ENCODE data around the gene EFCAB13. TPM values are rescaled to one million over a fixed set of nuclear protein-coding genes. Genes with fewer than 3 reads are reported as not detected.
A peak's percentile ranks its signal among the peaks of the same experiment; 100 is the strongest.

The EFCAB13 gene
- total RNA-seq, 2 donors from 2014 or later = 4.3 to 8.9 TPM

GRCh38 chr17:47400333-47400732 lies 76.6 kb downstream of the EFCAB13 start:
- H3K36me3 ChIP-seq (ENCODE audit: control insufficient read depth, insufficient read depth, low read length) = no peaks in the 10 kb centered on the region
- Mint-ChIP-seq H3K4me3 (no peak overlapping the region), H3K27ac (no peak overlapping the region), H3K27me3 (ENCODE audit: insufficient read depth) (no peaks in the 10 kb centered on the region), H3K36me3 (ENCODE audit: low read depth) (peaks cover 5% of the 10 kb centered on the region), H3K4me1 (peaks cover 5% of the 10 kb centered on the region), H3K9me3 (peaks cover 13% of the 10 kb centered on the region)
- peaks cover 7% of the 10 kb centered on the region for H3K9me3 ChIP-seq (ENCODE audit: control insufficient read depth, low read length)
- H3K4me3 ChIP-seq (ENCODE audit: low read length) = peak overlapping the region; percentile 22
- 22% methylated on average over 1 of the region's 1 CpG; no CpG with 5 or more reads in 1 of the 2 experiments for WGBS, 2 experiments (ENCODE audit: insufficient coverage in 1 of 2, insufficient read length in 1 of 2)
- no peak for DNase-seq
- no peaks in the 10 kb centered on the region for H3K27me3 ChIP-seq (ENCODE audit: control insufficient read depth, insufficient read depth, low read length, poor library complexity, severe bottlenecking)
- no peak overlapping the region for H3K9ac ChIP-seq (ENCODE audit: extremely low read depth, low read length, poor library complexity, severe bottlenecking)
- no peak overlapping the region for H3K27ac ChIP-seq (ENCODE audit: low read depth, low read length)
- H3K4me1 ChIP-seq (ENCODE audit: control insufficient read depth, insufficient read depth, low read length) = peaks cover 5% of the 10 kb centered on the region
- no peak for TF ChIP-seq CTCF (conservative IDR thresholded peaks at IDR 0.05)

- Histone ChIP-seq H3K27ac (ENCODE audit: low read depth, low read length) (no peak overlapping the region), H3K9ac (ENCODE audit: extremely low read depth, low read length, poor library complexity, severe bottlenecking) (no peak overlapping the region), H3K4me1 (ENCODE audit: control insufficient read depth, insufficient read depth, low read length) (peaks cover 5% of the 10 kb centered on the region), H3K27me3 (ENCODE audit: control insufficient read depth, insufficient read depth, low read length, poor library complexity, severe bottlenecking) (no peaks in the 10 kb centered on the region), H3K4me3 (ENCODE audit: low read length) (no peak overlapping the region), H3K36me3 (ENCODE audit: control insufficient read depth, insufficient read depth, low read length) (no peaks in the 10 kb centered on the region), H3K9me3 (ENCODE audit: control insufficient read depth, low read length) (peaks cover 7% of the 10 kb centered on the region)
- no peaks in the 10 kb centered on the region for H3K27me3 Mint-ChIP-seq (ENCODE audit: insufficient read depth)
- 92 to 93% methylated on average over 2 of the region's 2 CpGs for WGBS, 2 experiments (ENCODE audit: insufficient coverage in 1 of 2, insufficient read length in 1 of 2)
- H3K4me1 Mint-ChIP-seq = peaks cover 5% of the 10 kb centered on the region
- no peak for TF ChIP-seq CTCF (conservative IDR thresholded peaks at IDR 0.05)
- DNase-seq = no peak
- no peak overlapping the region for H3K4me3 Mint-ChIP-seq
- no peak overlapping the region for H3K27ac Mint-ChIP-seq
- H3K9me3 Mint-ChIP-seq = peaks cover 13% of the 10 kb centered on the region
- H3K36me3 Mint-ChIP-seq (ENCODE audit: low read depth) = peaks cover 5% of the 10 kb centered on the region
Measured at GRCh38 chr17:47401100-47401499, 77.3 kb downstream of the EFCAB13 start.

GRCh38 chr17:47404006-47404405 lies 80.3 kb downstream of the EFCAB13 start:
- no peaks in the 10 kb centered on the region for H3K36me3 ChIP-seq (ENCODE audit: control insufficient read depth, insufficient read depth, low read length)
- TF ChIP-seq CTCF (conservative IDR thresholded peaks at IDR 0.05) = no peak
- Mint-ChIP-seq H3K4me3 (no peak overlapping the region), H3K27ac (no peak overlapping the region), H3K36me3 (ENCODE audit: low read depth) (no peaks in the 10 kb centered on the region), H3K4me1 (peaks cover 5% of the 10 kb centered on the region), H3K9me3 (peaks cover under 1% of the 10 kb centered on the region), H3K27me3 (ENCODE audit: insufficient read depth) (no peaks in the 10 kb centered on the region)
- WGBS, 2 experiments (ENCODE audit: insufficient coverage in 1 of 2, insufficient read length in 1 of 2) = 92 to 93% methylated on average over 2 to 3 of the region's 3 CpGs
- H3K27ac ChIP-seq (ENCODE audit: low read depth, low read length) = no peak overlapping the region
- H3K4me3 ChIP-seq (ENCODE audit: low read length) = no peak overlapping the region
- no peaks in the 10 kb centered on the region for H3K27me3 ChIP-seq (ENCODE audit: control insufficient read depth, insufficient read depth, low read length, poor library complexity, severe bottlenecking)
- H3K9ac ChIP-seq (ENCODE audit: extremely low read depth, low read length, poor library complexity, severe bottlenecking) = no peak overlapping the region
- H3K4me1 ChIP-seq (ENCODE audit: control insufficient read depth, insufficient read depth, low read length) = peaks cover 5% of the 10 kb centered on the region
- H3K9me3 ChIP-seq (ENCODE audit: control insufficient read depth, low read length) = no peaks in the 10 kb centered on the region
- DNase-seq = no peak
